ENCODE measurements around the gene ZBTB7C. TPM values are rescaled to one million over a fixed set of nuclear protein-coding genes. Genes with fewer than 3 reads are reported as not detected.
A peak's percentile ranks its signal among the peaks of the same experiment; 100 is the strongest.

The ZBTB7C gene
- total and polyA plus RNA-seq, 9 of the 15 experiments (the other 6 are each of a cell fraction or from before 2014, with no cell fraction given): not detected

DNA sequence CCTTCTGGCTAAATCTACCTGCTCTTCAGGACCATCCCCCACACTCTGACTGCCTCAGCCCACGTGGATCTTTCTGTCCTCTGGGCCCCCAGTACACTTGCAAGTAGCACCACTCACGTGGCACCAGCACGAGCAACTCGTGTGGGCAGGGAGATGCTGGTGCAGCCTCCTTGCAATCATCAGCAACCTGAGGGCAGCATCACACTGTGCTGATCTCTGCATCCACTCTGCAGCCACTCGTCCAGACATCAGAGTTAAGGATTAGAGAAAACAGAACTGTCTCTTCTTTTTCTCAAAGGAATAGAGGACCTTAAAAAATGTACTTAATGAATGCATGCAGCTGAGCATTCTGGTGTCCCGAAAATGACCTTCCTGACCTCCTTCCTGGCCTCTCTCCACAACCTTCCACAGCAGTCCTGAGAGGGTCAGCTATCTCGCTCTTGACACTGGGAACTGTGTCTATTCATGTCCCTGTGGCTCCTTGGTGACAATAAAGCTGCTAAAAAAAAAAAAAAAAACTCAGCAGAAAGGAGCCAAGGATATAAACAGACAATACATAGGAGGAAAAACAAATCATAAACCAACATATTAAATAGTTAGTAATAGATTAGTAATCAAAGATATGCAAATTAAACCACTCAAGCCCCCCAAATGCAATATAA is 145.9 kb downstream of the ZBTB7C start:
- Histone ChIP-seq H3K79me2 (ENCODE audit: control insufficient read depth, insufficient read depth, low read length) (no peaks in the 10 kb centered on the region), H3K27me3 (ENCODE audit: control insufficient read depth in 2 of 2, insufficient read depth in 2 of 2, low read length in 2 of 2) (no peaks in the 10 kb centered on the region; a peak in 1 of 5 replicates), H3K4me3 (no peak overlapping the region), H3K4me1 (replicated peaks in 1 of 2; ENCODE audit: control insufficient read depth in 2 of 2, insufficient read depth in 2 of 2, low read length in 2 of 2) (no peaks in the 10 kb centered on the region), H4K20me1 (replicated peaks; ENCODE audit: control insufficient read depth, insufficient read depth, low read length) (no peaks in the 10 kb centered on the region), H3K9me1 (ENCODE audit: control insufficient read depth, insufficient read depth, low read length) (no peaks in the 10 kb centered on the region), H2AFZ (ENCODE audit: low read depth, low read length) (no peak overlapping the region), H3K36me3 (ENCODE audit: control insufficient read depth, insufficient read depth, low read length) (no peaks in the 10 kb centered on the region), H3K27ac (ENCODE audit: extremely low read depth, low read depth, low read length) (no peak overlapping the region), H3K9ac (ENCODE audit: insufficient read depth in 1 of 2, low read depth in 2 of 2, low read length in 2 of 2) (no peak overlapping the region), H3K9me3 (replicated peaks; ENCODE audit: control insufficient read depth, insufficient read depth, low read depth, low read length) (no peaks in the 10 kb centered on the region), H3K4me2 (ENCODE audit: insufficient read depth, low read length) (no peak overlapping the region)
- in situ Hi-C loops (cut with MboI) (no loop called here), intact Hi-C loops (cut with micrococcal nuclease) (no loop called here)
- BruUV-seq (replicated peaks): no TSS peak
- ChIA-PET POLR2A (no interaction called here), CTCF (ENCODE audit: low intra/inter-chr PET ratio) (no interaction called here)
- ATAC-seq (no peak), FAIRE-seq (no peak), DNase-seq (ENCODE audit: extremely low read depth in 1 of 4, low spot score in 3 of 4) (no peak)
- TF ChIP-seq, protein P1, sequence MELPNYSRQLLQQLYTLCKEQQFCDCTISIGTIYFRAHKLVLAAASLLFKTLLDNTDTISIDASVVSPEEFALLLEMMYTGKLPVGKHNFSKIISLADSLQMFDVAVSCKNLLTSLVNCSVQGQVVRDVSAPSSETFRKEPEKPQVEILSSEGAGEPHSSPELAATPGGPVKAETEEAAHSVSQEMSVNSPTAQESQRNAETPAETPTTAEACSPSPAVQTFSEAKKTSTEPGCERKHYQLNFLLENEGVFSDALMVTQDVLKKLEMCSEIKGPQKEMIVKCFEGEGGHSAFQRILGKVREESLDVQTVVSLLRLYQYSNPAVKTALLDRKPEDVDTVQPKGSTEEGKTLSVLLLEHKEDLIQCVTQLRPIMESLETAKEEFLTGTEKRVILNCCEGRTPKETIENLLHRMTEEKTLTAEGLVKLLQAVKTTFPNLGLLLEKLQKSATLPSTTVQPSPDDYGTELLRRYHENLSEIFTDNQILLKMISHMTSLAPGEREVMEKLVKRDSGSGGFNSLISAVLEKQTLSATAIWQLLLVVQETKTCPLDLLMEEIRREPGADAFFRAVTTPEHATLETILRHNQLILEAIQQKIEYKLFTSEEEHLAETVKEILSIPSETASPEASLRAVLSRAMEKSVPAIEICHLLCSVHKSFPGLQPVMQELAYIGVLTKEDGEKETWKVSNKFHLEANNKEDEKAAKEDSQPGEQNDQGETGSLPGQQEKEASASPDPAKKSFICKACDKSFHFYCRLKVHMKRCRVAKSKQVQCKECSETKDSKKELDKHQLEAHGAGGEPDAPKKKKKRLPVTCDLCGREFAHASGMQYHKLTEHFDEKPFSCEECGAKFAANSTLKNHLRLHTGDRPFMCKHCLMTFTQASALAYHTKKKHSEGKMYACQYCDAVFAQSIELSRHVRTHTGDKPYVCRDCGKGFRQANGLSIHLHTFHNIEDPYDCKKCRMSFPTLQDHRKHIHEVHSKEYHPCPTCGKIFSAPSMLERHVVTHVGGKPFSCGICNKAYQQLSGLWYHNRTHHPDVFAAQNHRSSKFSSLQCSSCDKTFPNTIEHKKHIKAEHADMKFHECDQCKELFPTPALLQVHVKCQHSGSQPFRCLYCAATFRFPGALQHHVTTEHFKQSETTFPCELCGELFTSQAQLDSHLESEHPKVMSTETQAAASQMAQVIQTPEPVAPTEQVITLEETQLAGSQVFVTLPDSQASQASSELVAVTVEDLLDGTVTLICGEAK (IDR thresholded peaks at IDR 0.05): 0 out of 2 replicates have a peak, but pooled peaks have one; percentile 43
- TF ChIP-seq, protein P1 (CRISPR knock-in tag; IDR thresholded peaks at IDR 0.05): no peak
- no peak for TF ChIP-seq E2F3 (CRISPR knock-in tag; IDR thresholded peaks at IDR 0.05)
- WGBS (ENCODE audit: insufficient coverage, low coverage, missing lambda C conversion rate): 0% methylated on average over 5 of the region's 7 CpGs

Data from K562 (cell line).